SK-N-SH (cell line): Measurements from ENCODE around the gene ELAC1. TPM values are rescaled to one million over a fixed set of nuclear protein-coding genes. Genes with fewer than 3 reads are reported as not detected.

ENCODE experiments used
- CTCF ChIA-PET: fragments of 300-600, 350-600 bp; formaldehyde crosslinking; extraction: SDS; loops from one replicate; lab custom pipeline; 2021; lab: Yijun Ruan, JAX
- POLR2A ChIA-PET: fragments of 350-600 bp; sonication (Branson Sonifier 250); formaldehyde crosslinking; extraction: SDS; loops from one replicate; lab custom pipeline; 2020; ENCODE audit warnings: antibody characterized with exemption, inconsistent platforms; lab: Yijun Ruan, JAX
- DNase-seq: peaks from one replicate; pipeline ENCODE4 v3.0.0; 2012
- H2AFZ ChIP-seq: fragments of 200-600 bp; sonication (generic); 2 replicates; pipeline ENCODE4 v1.8.1; 2016; ENCODE audit warnings: antibody characterized with exemption, mild to moderate bottlenecking, low read depth
- H3F3A ChIP-seq: fragments of 200-600 bp; sonication (generic); replicated peaks from 2 replicates; pipeline ENCODE3; 2016; ENCODE audit warnings: antibody characterized with exemption, mild to moderate bottlenecking; ENCODE audit not compliant: insufficient read depth
- H3K27ac ChIP-seq, 2 experiments: fragments of 200-500 bp in 1 of 2; fragments of 200-600 bp in 1 of 2; sonication (Bioruptor generic) in 1 of 2; sonication (generic), shearing (Covaris generic) in 1 of 2; 2 replicates each; pipeline versions ENCODE4 v1.5.1 to v1.6.1; 2014 to 2016; ENCODE audit warnings: low read depth in 2 of 2, inconsistent platforms in 1 of 2, low read length in 1 of 2, mild to moderate bottlenecking in 1 of 2, mixed read lengths in 1 of 2
- H3K27me3 ChIP-seq: fragments of 200-600 bp; sonication (generic), shearing (Covaris generic); 2 replicates; pipeline ENCODE4 v1.6.1; 2016; ENCODE audit warnings: mixed run types; ENCODE audit not compliant: insufficient read depth
- H3K36me3 ChIP-seq, 2 experiments: fragments of 200-500 bp in 1 of 2; fragments of 200-600 bp in 1 of 2; sonication (Bioruptor generic) in 1 of 2; sonication (generic) in 1 of 2; replicated peaks in 1 of 2; 2 replicates each; pipeline versions ENCODE3 to v1.5.1; 2014 to 2016; ENCODE audit warnings: low read length in 1 of 2, mild to moderate bottlenecking in 1 of 2; ENCODE audit not compliant: insufficient read depth in 2 of 2, control insufficient read depth in 1 of 2
- H3K4me1 ChIP-seq, 2 experiments: fragments of 200-500 bp in 1 of 2; fragments of 200-600 bp in 1 of 2; sonication (Bioruptor generic) in 1 of 2; sonication (generic), shearing (Covaris generic) in 1 of 2; 2 replicates each; pipeline versions ENCODE4 v1.5.1 to v1.6.1; 2014 to 2016; ENCODE audit warnings: low read depth in 1 of 2, low read length in 1 of 2, mixed run types in 1 of 2; ENCODE audit not compliant: insufficient read depth in 2 of 2, control insufficient read depth in 1 of 2
- H3K4me2 ChIP-seq: fragments of 200-600 bp; sonication (generic), shearing (Covaris generic); 2 replicates; pipeline ENCODE4 v1.6.1; 2017; ENCODE audit warnings: mixed run types
- H3K4me3 ChIP-seq, 2 experiments: fragments of 200-500 bp in 1 of 2; fragments of 200-600 bp in 1 of 2; sonication (Bioruptor generic) in 1 of 2; sonication (generic), shearing (Covaris generic) in 1 of 2; 2 replicates each; pipeline versions ENCODE4 v1.5.1 to v1.8.1; 2014 to 2016; ENCODE audit warnings: low read depth in 2 of 2, inconsistent platforms in 1 of 2, low read length in 1 of 2, mild to moderate bottlenecking in 1 of 2, mixed read lengths in 1 of 2, moderate library complexity in 1 of 2
- H3K79me2 ChIP-seq: fragments of 200-600 bp; sonication (generic); 2 replicates; pipeline ENCODE4 v1.8.1; 2017; ENCODE audit warnings: mild to moderate bottlenecking; ENCODE audit not compliant: insufficient read depth
- H3K9ac ChIP-seq: fragments of 200-600 bp; sonication (generic); 2 replicates; pipeline ENCODE4 v1.6.1; 2017; ENCODE audit warnings: mixed run types
- H3K9me2 ChIP-seq: fragments of 200-600 bp; sonication (generic); 2 replicates; pipeline ENCODE4 v1.6.1; 2017; ENCODE audit warnings: mixed run types
- H3K9me3 ChIP-seq: fragments of 200-600 bp; sonication (generic); 2 replicates; pipeline ENCODE4 v1.6.1; 2017; ENCODE audit warnings: mixed run types, mild to moderate bottlenecking, moderate library complexity
- H4K20me1 ChIP-seq: fragments of 200-600 bp; sonication (generic); 2 replicates; pipeline ENCODE4 v1.6.1; 2017; ENCODE audit warnings: mild to moderate bottlenecking, mixed run types; ENCODE audit not compliant: insufficient read depth
- EZH2phosphoT487 ChIP-seq: fragments of 200-600 bp; sonication (generic); IDR thresholded peaks from 2 replicates; pipeline ENCODE4 v1.6.1; 2017; ENCODE audit warnings: low read depth, mixed run types, mild to moderate bottlenecking, antibody characterized with exemption, moderate library complexity, borderline replicate concordance
- GABPA ChIP-seq: IDR thresholded peaks from 2 replicates; pipeline ENCODE4 v1.4.0; 2012; ENCODE audit warnings: low read depth, mild to moderate bottlenecking
- GATA2 ChIP-seq: sonication (generic); formaldehyde crosslinking; IDR thresholded peaks from 2 replicates; pipeline ENCODE4 v1.5.0; 2020; ENCODE audit warnings: mild to moderate bottlenecking, missing genetic modification reagents
- JUND ChIP-seq: IDR thresholded peaks from 2 replicates; pipeline ENCODE4 v1.4.0; 2012
- NFIC ChIP-seq: IDR thresholded peaks from 2 replicates; pipeline ENCODE4 v1.4.0; 2012; ENCODE audit warnings: borderline replicate concordance
- POLR2AphosphoS5 ChIP-seq: IDR thresholded peaks from 2 replicates; pipeline ENCODE4 v1.6.1; 2012; ENCODE audit warnings: low read depth, low read length
- RCOR1 ChIP-seq: fragments of 150-350 bp; IDR thresholded peaks from 2 replicates; pipeline ENCODE4 v1.6.1; 2017; ENCODE audit warnings: antibody characterized with exemption, low read length
- RXRA ChIP-seq: IDR thresholded peaks from 2 replicates; pipeline ENCODE4 v1.4.0; 2012; ENCODE audit warnings: low read depth, mild to moderate bottlenecking, borderline replicate concordance
- TAF1 ChIP-seq: IDR thresholded peaks from 2 replicates; pipeline ENCODE4 v1.6.1; 2012; ENCODE audit warnings: low read depth, mild to moderate bottlenecking, low read length, moderate library complexity, borderline replicate concordance
- TEAD4 ChIP-seq: IDR thresholded peaks from 2 replicates; pipeline ENCODE4 v1.4.0; 2012; ENCODE audit warnings: mild to moderate bottlenecking, borderline replicate concordance; ENCODE audit not compliant: insufficient read depth
- YY1 ChIP-seq: IDR thresholded peaks from 2 replicates; pipeline ENCODE4 v1.4.0; 2012; ENCODE audit warnings: low read depth, mild to moderate bottlenecking
- WGBS: methylation state at CpG from one replicate; pipeline ENCODE4 v1.1.6; 2017; ENCODE audit warnings: low lambda C conversion rate; 5-methylcytosine and 5-hydroxymethylcytosine counted together
- polyA plus RNA-seq, 3 experiments: library from polyadenylated mRNA; depleted of rRNA; stranded (reverse); fragments of >200 nt; gene quantifications; 2 replicates each; pipeline ENCODE4 v1.2.3, GENCODE V29; 2012
- TF ChIP-seq, protein P1 (sequence below): IDR thresholded peaks from 2 replicates; pipeline ENCODE4 v1.4.0; 2012; ENCODE audit warnings: low read depth, borderline replicate concordance
- TF ChIP-seq, protein P2 (sequence below): IDR thresholded peaks from 2 replicates; pipeline ENCODE4 v1.4.0; 2012; ENCODE audit warnings: low read depth, borderline replicate concordance
- TF ChIP-seq, protein P3 (sequence below): fragments of 200-600 bp; sonication (generic); IDR thresholded peaks from 2 replicates; pipeline ENCODE4 v1.6.1; 2017; ENCODE audit warnings: antibody characterized with exemption, mild to moderate bottlenecking, moderate library complexity

Gene ELAC1
- polyA plus RNA-seq, 1 of the 3 experiments (the other 2 are of a cell fraction) = 10.8 TPM

DNA sequence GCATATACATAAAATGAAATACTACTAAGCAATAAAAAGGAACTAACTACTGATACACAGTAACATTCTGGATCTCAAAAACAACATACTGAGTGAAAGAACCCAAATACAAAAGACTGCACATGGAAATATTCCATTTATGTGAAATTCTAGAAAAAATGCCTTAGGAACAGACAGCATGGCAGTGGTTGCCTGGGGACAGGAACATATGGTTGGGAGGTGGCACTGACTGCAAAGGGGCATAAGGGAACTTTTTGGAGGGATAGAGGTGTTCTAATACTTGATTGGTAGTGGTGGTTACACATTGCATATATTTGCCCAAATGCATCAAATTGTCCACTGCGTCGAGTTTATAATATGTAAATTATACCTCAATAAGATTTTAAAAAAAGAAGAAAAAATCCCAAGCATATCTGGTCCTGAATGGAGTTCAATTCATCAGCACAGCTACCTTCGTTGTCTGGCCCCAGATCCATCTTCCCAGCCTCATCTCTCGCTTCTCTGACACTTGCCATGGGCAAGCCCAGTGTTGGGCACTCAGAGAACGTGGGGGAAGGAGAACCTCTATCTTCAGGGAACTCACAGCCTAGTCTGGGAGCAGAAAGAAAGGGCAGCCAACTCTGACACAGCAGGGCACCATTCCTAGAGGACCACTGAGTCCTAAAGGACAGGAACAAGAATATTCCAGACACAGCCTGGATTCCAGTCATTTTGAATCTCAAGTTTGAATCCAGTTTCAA is 53.6 kb downstream of the ELAC1 start:
- no peak overlapping the region for H2AFZ ChIP-seq
- DNase-seq = no peak
- H3F3A ChIP-seq = no peaks in the 10 kb centered on the region
- no peaks in the 10 kb centered on the region for H4K20me1 ChIP-seq
- H3K9ac ChIP-seq = no peak overlapping the region
- 92% methylated on average over 5 of the region's 5 CpGs for WGBS
- H3K79me2 ChIP-seq = peaks cover 3% of the 10 kb centered on the region; the same call in 1 of the 2 replicates
- H3K4me1 ChIP-seq = no peaks in the 10 kb centered on the region
- CTCF ChIA-PET = no interaction called here
- peaks cover 3 to 14% of the 10 kb centered on the region in 2 experiments for H3K36me3 ChIP-seq
- TF ChIP-seq NFIC (no peak), JUND (no peak), RXRA (no peak), GABPA (no peak), TEAD4 (no peak), EZH2phosphoT487 (no peak), YY1 (no peak), POLR2AphosphoS5 (no peak), GATA2 (no peak), RCOR1 (no peak), TAF1 (no peak)
- TF ChIP-seq, protein P1, sequence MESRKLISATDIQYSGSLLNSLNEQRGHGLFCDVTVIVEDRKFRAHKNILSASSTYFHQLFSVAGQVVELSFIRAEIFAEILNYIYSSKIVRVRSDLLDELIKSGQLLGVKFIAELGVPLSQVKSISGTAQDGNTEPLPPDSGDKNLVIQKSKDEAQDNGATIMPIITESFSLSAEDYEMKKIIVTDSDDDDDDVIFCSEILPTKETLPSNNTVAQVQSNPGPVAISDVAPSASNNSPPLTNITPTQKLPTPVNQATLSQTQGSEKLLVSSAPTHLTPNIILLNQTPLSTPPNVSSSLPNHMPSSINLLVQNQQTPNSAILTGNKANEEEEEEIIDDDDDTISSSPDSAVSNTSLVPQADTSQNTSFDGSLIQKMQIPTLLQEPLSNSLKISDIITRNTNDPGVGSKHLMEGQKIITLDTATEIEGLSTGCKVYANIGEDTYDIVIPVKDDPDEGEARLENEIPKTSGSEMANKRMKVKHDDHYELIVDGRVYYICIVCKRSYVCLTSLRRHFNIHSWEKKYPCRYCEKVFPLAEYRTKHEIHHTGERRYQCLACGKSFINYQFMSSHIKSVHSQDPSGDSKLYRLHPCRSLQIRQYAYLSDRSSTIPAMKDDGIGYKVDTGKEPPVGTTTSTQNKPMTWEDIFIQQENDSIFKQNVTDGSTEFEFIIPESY = no peak
- TF ChIP-seq, protein P2, sequence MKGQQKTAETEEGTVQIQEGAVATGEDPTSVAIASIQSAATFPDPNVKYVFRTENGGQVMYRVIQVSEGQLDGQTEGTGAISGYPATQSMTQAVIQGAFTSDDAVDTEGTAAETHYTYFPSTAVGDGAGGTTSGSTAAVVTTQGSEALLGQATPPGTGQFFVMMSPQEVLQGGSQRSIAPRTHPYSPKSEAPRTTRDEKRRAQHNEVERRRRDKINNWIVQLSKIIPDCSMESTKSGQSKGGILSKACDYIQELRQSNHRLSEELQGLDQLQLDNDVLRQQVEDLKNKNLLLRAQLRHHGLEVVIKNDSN = no peak
- no peak overlapping the region for H3K4me3 ChIP-seq
- POLR2A ChIA-PET = no interaction called here
- no peaks in the 10 kb centered on the region for H3K9me3 ChIP-seq
- no peak overlapping the region for H3K4me2 ChIP-seq
- H3K27ac ChIP-seq = no peak overlapping the region
- H3K27me3 ChIP-seq = no peaks in the 10 kb centered on the region
- no peaks in the 10 kb centered on the region for H3K9me2 ChIP-seq

DNA sequence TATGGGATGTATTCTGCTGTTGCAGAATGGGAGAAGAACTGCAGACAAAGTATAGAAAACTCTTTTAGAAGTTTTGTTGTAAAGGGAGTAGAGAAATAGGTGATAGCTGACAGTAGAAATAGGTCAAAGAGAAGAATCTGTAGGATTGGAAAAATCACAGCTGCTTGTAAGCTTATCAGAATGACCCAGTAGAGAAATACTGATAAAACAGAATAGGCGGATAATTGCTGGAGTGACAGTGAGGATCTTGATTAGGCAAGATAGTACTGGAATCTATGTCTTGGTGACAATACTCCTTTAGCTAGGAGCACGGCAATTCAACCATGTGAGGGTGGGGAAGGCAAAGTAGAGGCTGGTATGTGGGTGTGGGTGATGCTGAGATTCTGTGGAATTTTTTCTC is 57.7 kb downstream of the ELAC1 start:
- no peaks in the 10 kb centered on the region for H3K27me3 ChIP-seq
- H3K36me3 ChIP-seq = peaks cover 3 to 11% of the 10 kb centered on the region in 2 experiments
- no peaks in the 10 kb centered on the region for H4K20me1 ChIP-seq
- WGBS = 98% methylated on average over 2 of the region's 2 CpGs
- no peak overlapping the region for H3K9ac ChIP-seq
- H3K4me3 ChIP-seq = no peak overlapping the region
- ChIA-PET POLR2A (no interaction called here), CTCF (interaction anchor here (0.6 kb wide), 1 partner anchor 58 kb away, joined by 3 read pairs; no protein-coding TSS in a partner anchor)
- H3K9me3 ChIP-seq = no peaks in the 10 kb centered on the region
- TF ChIP-seq, protein P3, sequence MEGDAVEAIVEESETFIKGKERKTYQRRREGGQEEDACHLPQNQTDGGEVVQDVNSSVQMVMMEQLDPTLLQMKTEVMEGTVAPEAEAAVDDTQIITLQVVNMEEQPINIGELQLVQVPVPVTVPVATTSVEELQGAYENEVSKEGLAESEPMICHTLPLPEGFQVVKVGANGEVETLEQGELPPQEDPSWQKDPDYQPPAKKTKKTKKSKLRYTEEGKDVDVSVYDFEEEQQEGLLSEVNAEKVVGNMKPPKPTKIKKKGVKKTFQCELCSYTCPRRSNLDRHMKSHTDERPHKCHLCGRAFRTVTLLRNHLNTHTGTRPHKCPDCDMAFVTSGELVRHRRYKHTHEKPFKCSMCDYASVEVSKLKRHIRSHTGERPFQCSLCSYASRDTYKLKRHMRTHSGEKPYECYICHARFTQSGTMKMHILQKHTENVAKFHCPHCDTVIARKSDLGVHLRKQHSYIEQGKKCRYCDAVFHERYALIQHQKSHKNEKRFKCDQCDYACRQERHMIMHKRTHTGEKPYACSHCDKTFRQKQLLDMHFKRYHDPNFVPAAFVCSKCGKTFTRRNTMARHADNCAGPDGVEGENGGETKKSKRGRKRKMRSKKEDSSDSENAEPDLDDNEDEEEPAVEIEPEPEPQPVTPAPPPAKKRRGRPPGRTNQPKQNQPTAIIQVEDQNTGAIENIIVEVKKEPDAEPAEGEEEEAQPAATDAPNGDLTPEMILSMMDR = no peak
- no peaks in the 10 kb centered on the region for H3K9me2 ChIP-seq
- H2AFZ ChIP-seq = no peak overlapping the region
- H3K79me2 ChIP-seq = peaks cover 18% of the 10 kb centered on the region
- H3K4me1 ChIP-seq = peaks cover 9 to 13% of the 10 kb centered on the region in 2 experiments; a peak in 3 of 4 replicates
- no peak for DNase-seq
- no peaks in the 10 kb centered on the region for H3F3A ChIP-seq
- H3K27ac ChIP-seq = no peak overlapping the region
- H3K4me2 ChIP-seq = no peak overlapping the region
